Measurements from ENCODE around the gene FAM167B.

FAM167B gene

GRCh38 chr1:32216566-32216965, 30.5 kb upstream of the FAM167B start:
- DNase-seq (ENCODE audit: low read depth), result no peak
- TF ChIP-seq CTCF (IDR thresholded peaks at IDR 0.05; ENCODE audit: low read depth, low read length, missing control alignments), result no peak
- no peak overlapping the region for H3K4me3 ChIP-seq (ENCODE audit: low read depth, low read length)

- TF ChIP-seq CTCF (IDR thresholded peaks at IDR 0.05; ENCODE audit: low read depth, low read length, missing control alignments), result no peak
- H3K4me3 ChIP-seq (ENCODE audit: low read depth, low read length), result no peak overlapping the region
Observed at GRCh38 chr1:32219022-32219421, 28.0 kb upstream of the FAM167B start.

GRCh38 chr1:32220746-32221580, 26.1 kb upstream of the FAM167B start:
- no peak for TF ChIP-seq CTCF (IDR thresholded peaks at IDR 0.05; ENCODE audit: low read depth, low read length, missing control alignments)
- no peak for DNase-seq (ENCODE audit: low read depth)
- peak overlapping the region; percentile 56 for H3K4me3 ChIP-seq (ENCODE audit: low read depth, low read length)

More at GRCh38 chr1:32219022-32219421, 28.0 kb upstream of the FAM167B start:
- no peak for DNase-seq (ENCODE audit: low read depth)

GRCh38 chr1:32221581-32221979, 25.4 kb upstream of the FAM167B start:
- DNase-seq (ENCODE audit: low read depth), result no peak
- peak overlapping the region; percentile 56 for H3K4me3 ChIP-seq (ENCODE audit: low read depth, low read length)
- TF ChIP-seq CTCF (IDR thresholded peaks at IDR 0.05; ENCODE audit: low read depth, low read length, missing control alignments), result no peak

- DNase-seq (ENCODE audit: low read depth), result peak; percentile 70
- no peak for TF ChIP-seq CTCF (IDR thresholded peaks at IDR 0.05; ENCODE audit: low read depth, low read length, missing control alignments)
- H3K4me3 ChIP-seq (ENCODE audit: low read depth, low read length), result peak within 1 kb of the TSS; percentile 56
Observed at GRCh38 chr1:32221980-32222755, 24.9 kb upstream of the FAM167B start, which contains the start of the genes EIF3I and TMEM234. TSS of gene EIF3I (plus strand) at chr1:32222407. CDS start at chr1:32222442, 35 bp downstream. TSS of gene TMEM234 (minus strand) at chr1:32222353. CDS start at chr1:32222322, 31 bp downstream.

GRCh38 chr1:32223683-32224082, 23.3 kb upstream of the FAM167B start:
- TF ChIP-seq CTCF (IDR thresholded peaks at IDR 0.05; ENCODE audit: low read depth, low read length, missing control alignments), result no peak
- DNase-seq (ENCODE audit: low read depth), result no peak
- no peak overlapping the region; the same call in 1 of the 2 replicates for H3K4me3 ChIP-seq (ENCODE audit: low read depth, low read length)
